ENCODE data around the gene MEGF11.

MEGF11 gene

GRCh38 chr15:66215811-66216210, 37.7 kb downstream of the MEGF11 start:
- H3K4me1 Mint-ChIP-seq, result no peaks in the 10 kb centered on the region
- H3K36me3 Mint-ChIP-seq (ENCODE audit: insufficient read depth), result no peaks in the 10 kb centered on the region
- no peaks in the 10 kb centered on the region for H3K9me3 Mint-ChIP-seq
- no peak overlapping the region for H3K4me3 Mint-ChIP-seq
- H3K27me3 Mint-ChIP-seq, result peaks cover 11% of the 10 kb centered on the region
- DNase-seq (ENCODE audit: low spot score in 2 of 2) (no peak), ATAC-seq (replicated peaks; ENCODE audit: extremely low read depth, poor library complexity, severe bottlenecking) (no peak)
- no peak overlapping the region for H3K27ac Mint-ChIP-seq (ENCODE audit: low read depth)

GRCh38 chr15:66214246-66214645, 39.3 kb downstream of the MEGF11 start:
- no peak overlapping the region for H3K27ac Mint-ChIP-seq (ENCODE audit: low read depth)

GRCh38 chr15:66212563-66212921, 41.0 kb downstream of the MEGF11 start:
- no peak for ATAC-seq (replicated peaks; ENCODE audit: extremely low read depth, poor library complexity, severe bottlenecking)
- no peak overlapping the region for H3K4me3 Mint-ChIP-seq
- no peaks in the 10 kb centered on the region for H3K27me3 Mint-ChIP-seq
- no peaks in the 10 kb centered on the region for H3K4me1 Mint-ChIP-seq
- no peak overlapping the region for H3K27ac Mint-ChIP-seq (ENCODE audit: low read depth)
- H3K9me3 Mint-ChIP-seq, result no peaks in the 10 kb centered on the region
- DNase-seq (ENCODE audit: low spot score in 2 of 2), result no peak
- no peaks in the 10 kb centered on the region for H3K36me3 Mint-ChIP-seq (ENCODE audit: insufficient read depth)

More at GRCh38 chr15:66214246-66214645, 39.3 kb downstream of the MEGF11 start:
- Mint-ChIP-seq H3K27me3 (no peaks in the 10 kb centered on the region), H3K9me3 (no peaks in the 10 kb centered on the region), H3K4me3 (no peak overlapping the region), H3K36me3 (ENCODE audit: insufficient read depth) (no peaks in the 10 kb centered on the region), H3K4me1 (no peaks in the 10 kb centered on the region)
- ATAC-seq (replicated peaks; ENCODE audit: extremely low read depth, poor library complexity, severe bottlenecking) (no peak), DNase-seq (ENCODE audit: low spot score in 2 of 2) (no peak)

GRCh38 chr15:66211670-66212562, 41.6 kb downstream of the MEGF11 start:
- ATAC-seq (replicated peaks; ENCODE audit: extremely low read depth, poor library complexity, severe bottlenecking) (no peak), DNase-seq (ENCODE audit: low spot score in 2 of 2) (no peak)
- H3K36me3 Mint-ChIP-seq (ENCODE audit: insufficient read depth), result no peaks in the 10 kb centered on the region
- no peak overlapping the region for H3K4me3 Mint-ChIP-seq
- no peaks in the 10 kb centered on the region for H3K27me3 Mint-ChIP-seq
- H3K27ac Mint-ChIP-seq (ENCODE audit: low read depth), result no peak overlapping the region
- no peaks in the 10 kb centered on the region for H3K4me1 Mint-ChIP-seq
- H3K9me3 Mint-ChIP-seq, result no peaks in the 10 kb centered on the region

GRCh38 chr15:66210684-66211083, 42.9 kb downstream of the MEGF11 start:
- peaks cover 10% of the 10 kb centered on the region for H3K27me3 Mint-ChIP-seq
- no peaks in the 10 kb centered on the region for H3K4me1 Mint-ChIP-seq
- H3K36me3 Mint-ChIP-seq (ENCODE audit: insufficient read depth), result no peaks in the 10 kb centered on the region
- DNase-seq (ENCODE audit: low spot score in 2 of 2), result no peak
- no peak for ATAC-seq (replicated peaks; ENCODE audit: extremely low read depth, poor library complexity, severe bottlenecking)
- no peak overlapping the region for H3K27ac Mint-ChIP-seq (ENCODE audit: low read depth)
- H3K9me3 Mint-ChIP-seq, result no peaks in the 10 kb centered on the region
- no peak overlapping the region for H3K4me3 Mint-ChIP-seq

- no peaks in the 10 kb centered on the region for H3K9me3 Mint-ChIP-seq
- no peaks in the 10 kb centered on the region for H3K36me3 Mint-ChIP-seq (ENCODE audit: insufficient read depth)
- H3K4me1 Mint-ChIP-seq, result no peaks in the 10 kb centered on the region
- H3K27me3 Mint-ChIP-seq, result peaks cover 39% of the 10 kb centered on the region
- ATAC-seq (replicated peaks; ENCODE audit: extremely low read depth, poor library complexity, severe bottlenecking), result no peak
- no peak for DNase-seq (ENCODE audit: low spot score in 2 of 2)
- no peak overlapping the region for H3K4me3 Mint-ChIP-seq
- H3K27ac Mint-ChIP-seq (ENCODE audit: low read depth), result no peak overlapping the region
Measured at GRCh38 chr15:66198757-66199156, 54.8 kb downstream of the MEGF11 start.

GRCh38 chr15:66196602-66197001, 56.9 kb downstream of the MEGF11 start:
- ATAC-seq (replicated peaks; ENCODE audit: extremely low read depth, poor library complexity, severe bottlenecking) (no peak), DNase-seq (ENCODE audit: low spot score in 2 of 2) (no peak)
- Mint-ChIP-seq H3K36me3 (ENCODE audit: insufficient read depth) (no peaks in the 10 kb centered on the region), H3K4me1 (no peaks in the 10 kb centered on the region), H3K27me3 (peaks cover 33% of the 10 kb centered on the region), H3K9me3 (no peaks in the 10 kb centered on the region), H3K4me3 (no peak overlapping the region), H3K27ac (ENCODE audit: low read depth) (no peak overlapping the region)

- Mint-ChIP-seq H3K36me3 (ENCODE audit: insufficient read depth) (no peaks in the 10 kb centered on the region), H3K4me3 (no peak overlapping the region), H3K27ac (ENCODE audit: low read depth) (no peak overlapping the region), H3K27me3 (peaks cover 25% of the 10 kb centered on the region), H3K4me1 (no peaks in the 10 kb centered on the region), H3K9me3 (no peaks in the 10 kb centered on the region)
- DNase-seq (ENCODE audit: low spot score in 2 of 2) (no peak), ATAC-seq (replicated peaks; ENCODE audit: extremely low read depth, poor library complexity, severe bottlenecking) (no peak)
Measured at GRCh38 chr15:66195621-66196230, 57.8 kb downstream of the MEGF11 start.

GRCh38 chr15:66193066-66193465, 60.5 kb downstream of the MEGF11 start:
- Mint-ChIP-seq H3K4me3 (no peak overlapping the region), H3K27me3 (peaks cover 31% of the 10 kb centered on the region), H3K9me3 (no peaks in the 10 kb centered on the region), H3K27ac (ENCODE audit: low read depth) (no peak overlapping the region), H3K4me1 (no peaks in the 10 kb centered on the region), H3K36me3 (ENCODE audit: insufficient read depth) (no peaks in the 10 kb centered on the region)
- no peak for ATAC-seq (replicated peaks; ENCODE audit: extremely low read depth, poor library complexity, severe bottlenecking)
- no peak for DNase-seq (ENCODE audit: low spot score in 2 of 2)

- Mint-ChIP-seq H3K36me3 (ENCODE audit: insufficient read depth) (no peaks in the 10 kb centered on the region), H3K4me1 (no peaks in the 10 kb centered on the region), H3K9me3 (no peaks in the 10 kb centered on the region), H3K4me3 (no peak overlapping the region), H3K27me3 (peaks cover 54% of the 10 kb centered on the region), H3K27ac (ENCODE audit: low read depth) (no peak overlapping the region)
- no peak for DNase-seq (ENCODE audit: low spot score in 2 of 2)
- no peak for ATAC-seq (replicated peaks; ENCODE audit: extremely low read depth, poor library complexity, severe bottlenecking)
Measured at GRCh38 chr15:66190746-66191145, 62.8 kb downstream of the MEGF11 start.

- no peak for ATAC-seq (replicated peaks; ENCODE audit: extremely low read depth, poor library complexity, severe bottlenecking)
- peaks cover 59% of the 10 kb centered on the region for H3K27me3 Mint-ChIP-seq
Measured at GRCh38 chr15:66189291-66189690, 64.3 kb downstream of the MEGF11 start.

GRCh38 chr15:66188464-66188863, 65.1 kb downstream of the MEGF11 start:
- Mint-ChIP-seq H3K27ac (ENCODE audit: low read depth) (no peak overlapping the region), H3K4me1 (no peaks in the 10 kb centered on the region), H3K4me3 (no peak overlapping the region), H3K27me3 (peaks cover 66% of the 10 kb centered on the region), H3K36me3 (ENCODE audit: insufficient read depth) (no peaks in the 10 kb centered on the region), H3K9me3 (no peaks in the 10 kb centered on the region)
- ATAC-seq (replicated peaks; ENCODE audit: extremely low read depth, poor library complexity, severe bottlenecking) (no peak), DNase-seq (ENCODE audit: low spot score in 2 of 2) (no peak)

More at GRCh38 chr15:66189291-66189690, 64.3 kb downstream of the MEGF11 start:
- H3K27ac Mint-ChIP-seq (ENCODE audit: low read depth), result no peak overlapping the region
- no peaks in the 10 kb centered on the region for H3K4me1 Mint-ChIP-seq
- DNase-seq (ENCODE audit: low spot score in 2 of 2), result no peak
- no peaks in the 10 kb centered on the region for H3K36me3 Mint-ChIP-seq (ENCODE audit: insufficient read depth)
- H3K9me3 Mint-ChIP-seq, result no peaks in the 10 kb centered on the region
- H3K4me3 Mint-ChIP-seq, result no peak overlapping the region

- peaks cover 70% of the 10 kb centered on the region for H3K27me3 Mint-ChIP-seq
- no peaks in the 10 kb centered on the region for H3K9me3 Mint-ChIP-seq
- DNase-seq (ENCODE audit: low spot score in 2 of 2) (no peak), ATAC-seq (replicated peaks; ENCODE audit: extremely low read depth, poor library complexity, severe bottlenecking) (no peak)
- H3K36me3 Mint-ChIP-seq (ENCODE audit: insufficient read depth), result no peaks in the 10 kb centered on the region
- no peaks in the 10 kb centered on the region for H3K4me1 Mint-ChIP-seq
- H3K4me3 Mint-ChIP-seq, result no peak overlapping the region
- H3K27ac Mint-ChIP-seq (ENCODE audit: low read depth), result no peak overlapping the region
Measured at GRCh38 chr15:66187271-66187670, 66.3 kb downstream of the MEGF11 start.
